Measurements from ENCODE around the gene HTRA1.

HTRA1 gene

GRCh38 chr10:122455376-122456079, 5.8 kb upstream of the HTRA1 start:
- no peak for DNase-seq

GRCh38 chr10:122457934-122458333, 3.4 kb upstream of the HTRA1 start:
- DNase-seq = no peak

GRCh38 chr10:122458693-122459092, 2.7 kb upstream of the HTRA1 start:
- no peak for DNase-seq

GRCh38 chr10:122459561-122460273, 1.6 kb upstream of the HTRA1 start:
- DNase-seq = no peak

- DNase-seq = no peak
These were observed 461 bp upstream of the HTRA1 start for GRCh38 chr10:122460891-122461293.

- DNase-seq = peak; percentile 37
These were observed 578 bp downstream of the HTRA1 start for GRCh38 chr10:122461729-122462532.

- peak; percentile 85 for DNase-seq
These were observed 1.4 kb downstream of the HTRA1 start for GRCh38 chr10:122462533-122463465.

- no peak for DNase-seq
These were observed 2.3 kb downstream of the HTRA1 start for GRCh38 chr10:122463466-122464249.

GRCh38 chr10:122464250-122464510, 2.8 kb downstream of the HTRA1 start:
- DNase-seq = no peak

GRCh38 chr10:122464586-122464985, 3.2 kb downstream of the HTRA1 start:
- DNase-seq = no peak

GRCh38 chr10:122465401-122466040, 4.2 kb downstream of the HTRA1 start:
- DNase-seq = peak; percentile 55

- DNase-seq = no peak
These were observed 5.6 kb downstream of the HTRA1 start for GRCh38 chr10:122466951-122467381.

- no peak for DNase-seq
These were observed 6.3 kb downstream of the HTRA1 start for GRCh38 chr10:122467701-122468100.

- DNase-seq = no peak
These were observed 7.1 kb downstream of the HTRA1 start for GRCh38 chr10:122468307-122468925.

GRCh38 chr10:122468926-122469781, 7.8 kb downstream of the HTRA1 start:
- DNase-seq = no peak

- no peak for DNase-seq
These were observed 8.5 kb downstream of the HTRA1 start for GRCh38 chr10:122469848-122470247.

GRCh38 chr10:122471531-122472177, 10.3 kb downstream of the HTRA1 start:
- DNase-seq = no peak

GRCh38 chr10:122473116-122473515, 11.8 kb downstream of the HTRA1 start:
- no peak for DNase-seq

- no peak for DNase-seq
These were observed 12.9 kb downstream of the HTRA1 start for GRCh38 chr10:122474131-122474818.

Data from right hindlimb (tissue), 1 donor.